GM12878 (cell line): ENCODE data around the gene GLRA1. TPM values are rescaled to one million over a fixed set of nuclear protein-coding genes. Genes with fewer than 3 reads are reported as not detected.

Source experiments
- ATAC-seq: fragments of 200-7000 bp; cut with Tn5 transposase; 3 replicates; pipeline ENCODE4 v1.9.1; 2020; ENCODE audit warnings: mild to moderate bottlenecking, moderate library complexity
- BruUV-seq: library from RNA; stranded (reverse); fragments of 400-500 nt; replicated peaks from 2 replicates; lab custom pipeline; 2021; lab: Mats Ljungman, UMichigan
- CTCF ChIA-PET: fragments of 300-600 bp; sonication (Branson Sonifier 250); formaldehyde crosslinking; extraction: SDS; loops from one replicate; lab custom pipeline; 2021; ENCODE audit warnings: inconsistent platforms; lab: Yijun Ruan, JAX
- POLR2A ChIA-PET: fragments of 350-600 bp; formaldehyde crosslinking; extraction: SDS; loops from one replicate; lab custom pipeline; 2021; ENCODE audit warnings: inconsistent platforms; lab: Charles Lee
- RAD21 ChIA-PET: fragments of 300-600 bp; sonication (Branson Sonifier 250); formaldehyde crosslinking; loops from one replicate; lab custom pipeline; 2023; ENCODE audit warnings: antibody characterized with exemption; ENCODE audit not compliant: unreplicated experiment; lab: Charles Lee
- SMC1A ChIA-PET: fragments of 300-600 bp; sonication (Branson Sonifier 250); formaldehyde crosslinking; loops from one replicate; lab custom pipeline; 2023; ENCODE audit not compliant: unreplicated experiment, uncharacterized antibody; lab: Charles Lee
- DNase-seq: peaks from one replicate; pipeline ENCODE4 v3.0.0-alpha.2; 2011; ENCODE audit warnings: low read depth, low spot score
- FAIRE-seq: peaks from 3 replicates; lab custom pipeline; 2011; peaks lifted over from hg19 to GRCh38; lab: Jason Lieb, UNC
- H2AFZ ChIP-seq: 2 replicates; pipeline ENCODE4 v1.6.0; 2011; ENCODE audit warnings: low read depth, low read length, control low read depth; ENCODE audit not compliant: control insufficient read depth
- H3K27ac ChIP-seq: 2 replicates; pipeline ENCODE4 v1.5.1; 2011; ENCODE audit warnings: control low read depth; ENCODE audit not compliant: control insufficient read depth, insufficient read depth
- H3K27me3 ChIP-seq, 2 experiments: replicated peaks in 1 of 2; 2 replicates each; pipeline versions ENCODE4 v1.6.0 to v1.6.1; 2011; ENCODE audit warnings: low read length in 1 of 2; ENCODE audit not compliant: control insufficient read depth in 2 of 2, insufficient read depth in 2 of 2
- H3K36me3 ChIP-seq, 2 experiments: 2 replicates each; pipeline ENCODE4 v1.5.1; 2011; ENCODE audit warnings: low read length in 1 of 2; ENCODE audit not compliant: control insufficient read depth in 2 of 2, insufficient read depth in 2 of 2
- H3K4me1 ChIP-seq: 2 replicates; pipeline ENCODE4 v1.6.1; 2011; ENCODE audit warnings: mild to moderate bottlenecking, low read length, moderate library complexity, mixed read lengths; ENCODE audit not compliant: control insufficient read depth, insufficient read depth
- H3K4me2 ChIP-seq: 2 replicates; pipeline ENCODE4 v1.6.0; 2011; ENCODE audit warnings: control low read depth; ENCODE audit not compliant: control insufficient read depth, insufficient read depth
- H3K4me3 ChIP-seq: fragments of 200-600 bp; sonication (generic); 2 replicates; pipeline ENCODE4 v1.5.1; 2016
- H3K79me2 ChIP-seq: 2 replicates; pipeline ENCODE4 v1.6.0; 2011; ENCODE audit warnings: low read length; ENCODE audit not compliant: control insufficient read depth, insufficient read depth
- H3K9ac ChIP-seq: 2 replicates; pipeline ENCODE4 v1.8.0; 2011; ENCODE audit warnings: low read length, control low read depth, mixed read lengths; ENCODE audit not compliant: control insufficient read depth, insufficient read depth
- H3K9me3 ChIP-seq: replicated peaks from 3 replicates; pipeline ENCODE4 v1.5.1; 2011; ENCODE audit warnings: mild to moderate bottlenecking, low read length; ENCODE audit not compliant: control insufficient read depth, insufficient read depth
- H4K20me1 ChIP-seq: 2 replicates; pipeline ENCODE4 v1.6.0; 2011; ENCODE audit not compliant: control insufficient read depth, insufficient read depth
- EZH2 ChIP-seq: IDR thresholded peaks from 2 replicates; pipeline ENCODE4 v1.6.1; 2012; ENCODE audit warnings: low read depth, mild to moderate bottlenecking, control low read depth, inconsistent platforms, low read length, borderline replicate concordance; ENCODE audit not compliant: control insufficient read depth
- FOS ChIP-seq: IDR thresholded peaks from 3 replicates; pipeline ENCODE4 v1.6.1; 2011; ENCODE audit warnings: borderline replicate concordance; ENCODE audit not compliant: insufficient read length; ENCODE audit errors: extremely low read depth
- HDAC2 ChIP-seq: fragments of 200-600 bp; sonication (generic); IDR thresholded peaks from 2 replicates; pipeline ENCODE4 v1.6.1; 2017
- KDM1A ChIP-seq: fragments of 200-600 bp; sonication (generic); IDR thresholded peaks from 2 replicates; pipeline ENCODE4 v1.6.1; 2016; ENCODE audit warnings: borderline replicate concordance
- MTA3 ChIP-seq: IDR thresholded peaks from 2 replicates; pipeline ENCODE4 v1.6.1; 2012; ENCODE audit warnings: low read length, inconsistent platforms, borderline replicate concordance
- NR2C1 ChIP-seq: fragments of 450-650 bp; IDR thresholded peaks from 2 replicates; pipeline ENCODE4 v1.6.1; 2017; ENCODE audit warnings: antibody characterized with exemption, mild to moderate bottlenecking, moderate library complexity
- PML ChIP-seq: IDR thresholded peaks from 2 replicates; pipeline ENCODE4 v1.6.1; 2012; ENCODE audit warnings: low read length, inconsistent platforms
- RAD21 ChIP-seq: IDR thresholded peaks from 2 replicates; pipeline ENCODE4 v1.6.1; 2011; ENCODE audit warnings: mild to moderate bottlenecking, low read depth, low read length, moderate library complexity; ENCODE audit not compliant: insufficient read depth
- RBBP5 ChIP-seq: fragments of 200-600 bp; sonication (generic); conservative IDR thresholded peaks from 2 replicates; pipeline ENCODE4 v1.6.1; 2016
- SIN3A ChIP-seq: IDR thresholded peaks from 2 replicates; pipeline ENCODE4 v1.6.1; 2012; ENCODE audit warnings: low read depth, low read length, improper control_type of control experiment
- SPI1 ChIP-seq: IDR thresholded peaks from 2 replicates; pipeline ENCODE4 v1.6.1; 2011; ENCODE audit warnings: low read depth, mild to moderate bottlenecking, low read length, moderate library complexity, borderline replicate concordance; ENCODE audit not compliant: insufficient read depth
- STAT1 ChIP-seq: fragments of 450-650 bp; conservative IDR thresholded peaks from 2 replicates; pipeline ENCODE4 v1.6.1; 2014; ENCODE audit warnings: antibody characterized with exemption, mild to moderate bottlenecking
- ZBED1 ChIP-seq: IDR thresholded peaks from 2 replicates; pipeline ENCODE4 v1.6.1; 2016; ENCODE audit warnings: borderline replicate concordance
- WGBS: methylation state at CpG from one replicate; pipeline ENCODE4 v1.1.6; 2016; ENCODE audit warnings: low lambda C conversion rate; ENCODE audit not compliant: insufficient replicate concordance, insufficient coverage; ENCODE audit errors: missing lambda C conversion rate; 5-methylcytosine and 5-hydroxymethylcytosine counted together
- in situ Hi-C: fragments of 300-500 bp; cut with MboI; formaldehyde crosslinking; loops from 9 replicates; pipeline ENCODE4 v1.14.3; 2018; ENCODE audit warnings: mixed read lengths
- intact Hi-C: fragments of 100-400 bp; cut with micrococcal nuclease; formaldehyde crosslinking; loops from one replicate; pipeline ENCODE4 v1.14.2; 2022; ENCODE audit not compliant: unreplicated experiment
- polyA plus RNA-seq, 11 experiments: library from polyadenylated mRNA; depleted of rRNA in 4 of 11; unstranded in 6 of 11; stranded (reverse) in 5 of 11; fragments of >200 nt; fragmentation: Nextera tagmentation in 4 of 11; fragmentation: Illumina TruSeq in 1 of 11; extraction: Ambion mirVana in 4 of 11; extraction: Trizol in 1 of 11; gene quantifications; 1 replicate in 1 of 11; 2 replicates in 10 of 11; pipeline versions ENCODE4 v1.2.1 to v1.2.3, GENCODE V29; 2011 to 2016; ENCODE audit warnings: inconsistent platforms in 2 of 11, missing spikeins in 2 of 11, low read depth in 1 of 11
- total RNA-seq, 4 experiments: library from RNA; depleted of rRNA in 3 of 4; stranded (reverse); fragments of >200 nt in 3 of 4; fragmentation: Illumina TruSeq in 1 of 4; extraction: Trizol in 1 of 4; gene quantifications; 2 replicates each; pipeline versions ENCODE4 v1.2.1 to v1.2.3, GENCODE V29; 2013 to 2021
- TF ChIP-seq, protein P1 (sequence below): IDR thresholded peaks from 2 replicates; pipeline ENCODE4 v1.6.1; 2012; ENCODE audit warnings: mild to moderate bottlenecking, low read depth, low read length

GLRA1 gene
- total and polyA plus RNA-seq, 10 of the 15 experiments (the other 5 are each of a cell fraction or from before 2014, with no cell fraction given), result not detected

DNA sequence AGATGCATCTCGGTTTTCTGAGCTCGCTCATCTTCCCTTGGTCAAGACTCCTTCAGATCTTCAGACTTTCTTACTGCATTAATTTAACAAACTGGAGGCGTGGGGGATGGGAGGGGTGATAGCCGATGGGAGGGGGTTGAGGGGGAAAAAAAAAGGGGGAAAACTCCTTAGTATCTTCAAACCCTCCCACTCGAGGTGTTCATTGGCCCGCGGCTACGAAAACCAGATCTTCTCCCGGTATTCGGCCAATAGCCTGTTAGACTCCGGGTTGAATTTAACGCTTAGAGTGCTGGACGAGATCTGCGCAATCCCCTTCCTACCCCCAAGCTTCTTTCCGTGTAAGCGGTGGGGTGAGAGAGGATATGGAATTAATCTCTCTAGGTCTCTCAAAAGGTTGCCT lies 689 bp upstream of the GLRA1 start:
- no peak overlapping the region for H3K27ac ChIP-seq
- H3K9me3 ChIP-seq, result no peaks in the 10 kb centered on the region
- no TSS peak for BruUV-seq
- DNase-seq (no peak), ATAC-seq (no peak), FAIRE-seq (no peak)
- H3K4me1 ChIP-seq, result no peaks in the 10 kb centered on the region
- H3K79me2 ChIP-seq, result no peaks in the 10 kb centered on the region
- ChIA-PET CTCF (interaction anchor here (0.7 kb wide), 1 partner anchor 445 kb away, joined by 5 read pairs; no protein-coding TSS in a partner anchor), POLR2A (no interaction called here), RAD21 (no interaction called here), SMC1A (interaction anchor here (0.8 to 1.5 kb wide), 3 partner anchors 12 to 100 kb away, joined by 3 read pairs; no protein-coding TSS in a partner anchor)
- H3K4me3 ChIP-seq, result no peak overlapping the region
- H2AFZ ChIP-seq, result no peak overlapping the region
- H3K4me2 ChIP-seq, result no peak overlapping the region
- no peak overlapping the region for H3K9ac ChIP-seq
- no peaks in the 10 kb centered on the region for H4K20me1 ChIP-seq
- TF ChIP-seq EZH2, result no peak
- no peak for TF ChIP-seq FOS
- no peak for TF ChIP-seq ZBED1
- TF ChIP-seq PML, result no peak
- TF ChIP-seq SPI1, result no peak
- no peak for TF ChIP-seq NR2C1
- TF ChIP-seq HDAC2, result no peak
- TF ChIP-seq, protein P1, sequence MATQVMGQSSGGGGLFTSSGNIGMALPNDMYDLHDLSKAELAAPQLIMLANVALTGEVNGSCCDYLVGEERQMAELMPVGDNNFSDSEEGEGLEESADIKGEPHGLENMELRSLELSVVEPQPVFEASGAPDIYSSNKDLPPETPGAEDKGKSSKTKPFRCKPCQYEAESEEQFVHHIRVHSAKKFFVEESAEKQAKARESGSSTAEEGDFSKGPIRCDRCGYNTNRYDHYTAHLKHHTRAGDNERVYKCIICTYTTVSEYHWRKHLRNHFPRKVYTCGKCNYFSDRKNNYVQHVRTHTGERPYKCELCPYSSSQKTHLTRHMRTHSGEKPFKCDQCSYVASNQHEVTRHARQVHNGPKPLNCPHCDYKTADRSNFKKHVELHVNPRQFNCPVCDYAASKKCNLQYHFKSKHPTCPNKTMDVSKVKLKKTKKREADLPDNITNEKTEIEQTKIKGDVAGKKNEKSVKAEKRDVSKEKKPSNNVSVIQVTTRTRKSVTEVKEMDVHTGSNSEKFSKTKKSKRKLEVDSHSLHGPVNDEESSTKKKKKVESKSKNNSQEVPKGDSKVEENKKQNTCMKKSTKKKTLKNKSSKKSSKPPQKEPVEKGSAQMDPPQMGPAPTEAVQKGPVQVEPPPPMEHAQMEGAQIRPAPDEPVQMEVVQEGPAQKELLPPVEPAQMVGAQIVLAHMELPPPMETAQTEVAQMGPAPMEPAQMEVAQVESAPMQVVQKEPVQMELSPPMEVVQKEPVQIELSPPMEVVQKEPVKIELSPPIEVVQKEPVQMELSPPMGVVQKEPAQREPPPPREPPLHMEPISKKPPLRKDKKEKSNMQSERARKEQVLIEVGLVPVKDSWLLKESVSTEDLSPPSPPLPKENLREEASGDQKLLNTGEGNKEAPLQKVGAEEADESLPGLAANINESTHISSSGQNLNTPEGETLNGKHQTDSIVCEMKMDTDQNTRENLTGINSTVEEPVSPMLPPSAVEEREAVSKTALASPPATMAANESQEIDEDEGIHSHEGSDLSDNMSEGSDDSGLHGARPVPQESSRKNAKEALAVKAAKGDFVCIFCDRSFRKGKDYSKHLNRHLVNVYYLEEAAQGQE, result no peak
- no peak for TF ChIP-seq RAD21
- TF ChIP-seq KDM1A, result no peak
- no peak for TF ChIP-seq STAT1
- no peak for TF ChIP-seq SIN3A
- TF ChIP-seq MTA3, result no peak
- no peak for TF ChIP-seq RBBP5
- H3K27me3 ChIP-seq, result no peaks in the 10 kb centered on the region
- in situ Hi-C loops, result no loop called here
- no peaks in the 10 kb centered on the region for H3K36me3 ChIP-seq
- intact Hi-C loops, result no loop called here
- WGBS, result 40% methylated on average over 15 of the region's 16 CpGs
